ENCODE measurements around the gene DERL3.

- no peak for TF ChIP-seq CTCF (IDR thresholded peaks at IDR 0.05; ENCODE audit: low read length)
- no peak for TF ChIP-seq EZH2 (optimal IDR thresholded peaks at IDR 0.05; ENCODE audit: low read depth, low read length)
Measured at GRCh38 chr22:23834406-23834792, 4.4 kb downstream of the DERL3 start.

Measured in MM.1S (cell line).